Activated CD8-positive, alpha-beta memory T cell treated with anti-CD3 and anti-CD28 coated beads, Interleukin-2, amount 50 U/mL, for 4 hours (primary cell): ENCODE results near the gene GPR17.

Source experiments
- DNase-seq: peaks from one replicate; pipeline ENCODE4 v3.0.0-alpha.2; 2020

Gene GPR17

GRCh38 chr2:127673291-127674069 lies 27.5 kb downstream of the GPR17 start:
- DNase-seq = no peak

GRCh38 chr2:127674241-127675209 lies 28.6 kb downstream of the GPR17 start:
- peak; percentile 25 for DNase-seq

- DNase-seq = no peak
These were observed 29.6 kb downstream of the GPR17 start, which contains the start of gene LIMS2 for GRCh38 chr2:127675331-127676261. TSS of gene LIMS2 (minus strand) at chr2:127675530. CDS start at chr2:127675024, 506 bp downstream.

GRCh38 chr2:127676906-127677305 lies 31.0 kb downstream of the GPR17 start:
- DNase-seq = no peak

- no peak for DNase-seq
These were observed 32.6 kb downstream of the GPR17 start for GRCh38 chr2:127678531-127678930.

GRCh38 chr2:127678991-127679390 lies 33.0 kb downstream of the GPR17 start:
- DNase-seq = no peak

GRCh38 chr2:127679680-127680361 lies 33.9 kb downstream of the GPR17 start:
- no peak for DNase-seq

- DNase-seq = no peak
These were observed 34.8 kb downstream of the GPR17 start for GRCh38 chr2:127680706-127681287.

GRCh38 chr2:127681288-127681804 lies 35.4 kb downstream of the GPR17 start:
- no peak for DNase-seq

- no peak for DNase-seq
These were observed 36.3 kb downstream of the GPR17 start for GRCh38 chr2:127681976-127682857.

GRCh38 chr2:127683056-127683455 lies 37.1 kb downstream of the GPR17 start:
- no peak for DNase-seq

- DNase-seq = no peak
These were observed 37.8 kb downstream of the GPR17 start for GRCh38 chr2:127683757-127684156.

- no peak for DNase-seq
These were observed 39.6 kb downstream of the GPR17 start for GRCh38 chr2:127685410-127686080.

- DNase-seq = no peak
These were observed 42.5 kb downstream of the GPR17 start for GRCh38 chr2:127688405-127688804.

GRCh38 chr2:127690696-127691095 lies 44.7 kb downstream of the GPR17 start:
- DNase-seq = no peak

- no peak for DNase-seq
These were observed 49.0 kb downstream of the GPR17 start for GRCh38 chr2:127694986-127695385.

GRCh38 chr2:127695491-127696472 lies 49.8 kb downstream of the GPR17 start:
- no peak for DNase-seq

GRCh38 chr2:127697482-127698180 lies 51.7 kb downstream of the GPR17 start:
- DNase-seq = no peak
